HepG2 (cell line): ENCODE results near the gene VEGFA. TPM values are rescaled to one million over a fixed set of nuclear protein-coding genes. Genes with fewer than 3 reads are reported as not detected.

Source experiments
- ARID5B ChIP-seq: IDR thresholded peaks from 2 replicates; pipeline ENCODE4 v1.4.0; 2020; ENCODE audit warnings: mild to moderate bottlenecking, missing genetic modification reagents
- KDM6A ChIP-seq: IDR thresholded peaks from 2 replicates; pipeline ENCODE4 v1.6.1; 2016; ENCODE audit warnings: low read depth
- MBNL3 ChIP-seq: fragments of 250-450 bp; sonication (Bioruptor Pico); conservative IDR thresholded peaks from 2 replicates; pipeline ENCODE4 v1.8.0; 2022; ENCODE audit warnings: mild to moderate bottlenecking, inconsistent platforms
- PAXIP1 ChIP-seq: sonication (generic); formaldehyde crosslinking; conservative IDR thresholded peaks from 2 replicates; pipeline ENCODE4 v1.4.0; 2020; ENCODE audit warnings: mild to moderate bottlenecking, missing genetic modification reagents, moderate library complexity
- U2AF2 ChIP-seq: fragments of 200-400 bp; formaldehyde crosslinking; IDR thresholded peaks from 2 replicates; pipeline ENCODE4 v1.6.1; 2017; ENCODE audit warnings: low read depth, mild to moderate bottlenecking, low read length
- ZBTB49 ChIP-seq: sonication (generic); formaldehyde crosslinking; IDR thresholded peaks from 2 replicates; pipeline ENCODE4 v1.4.0; 2020; ENCODE audit warnings: missing genetic modification reagents, borderline replicate concordance
- ZNF318 ChIP-seq: sonication (generic); formaldehyde crosslinking; IDR thresholded peaks from 2 replicates; pipeline ENCODE4 v1.4.0; 2020; ENCODE audit warnings: mild to moderate bottlenecking, missing genetic modification reagents
- ZNF549 ChIP-seq: sonication (generic); formaldehyde crosslinking; IDR thresholded peaks from 2 replicates; pipeline ENCODE4 v1.5.0; 2020; ENCODE audit warnings: missing genetic modification reagents
- ZZZ3 ChIP-seq: sonication (generic); formaldehyde crosslinking; IDR thresholded peaks from 2 replicates; pipeline ENCODE4 v1.4.0; 2020; ENCODE audit warnings: missing genetic modification reagents, mild to moderate bottlenecking, borderline replicate concordance
- polyA plus RNA-seq, 8 experiments: library from polyadenylated mRNA; depleted of rRNA in 3 of 8; stranded (reverse) in 7 of 8; unstranded in 1 of 8; fragments of >200 nt; fragmentation: Illumina TruSeq in 4 of 8; extraction: Trizol in 4 of 8; gene quantifications; 2 replicates each; pipeline versions ENCODE4 v1.2.1 to v1.2.3, GENCODE V29; 2011 to 2016; ENCODE audit warnings: low read depth in 4 of 8, missing spikeins in 1 of 8, mixed read lengths in 1 of 8; ENCODE audit not compliant: insufficient read depth in 1 of 8
- total RNA-seq, 5 experiments: library from RNA; depleted of rRNA; stranded (reverse); fragments of >200 nt; fragmentation: Illumina TruSeq; extraction: Trizol; gene quantifications; 2 replicates each; pipeline ENCODE4 v1.2.3, GENCODE V29; 2016; ENCODE audit warnings: low read depth in 1 of 5

Gene VEGFA
- total and polyA plus RNA-seq, 2 of the 13 experiments (the other 11 are each of a cell fraction or from before 2014, with no cell fraction given): 68.1 to 629 TPM

DNA sequence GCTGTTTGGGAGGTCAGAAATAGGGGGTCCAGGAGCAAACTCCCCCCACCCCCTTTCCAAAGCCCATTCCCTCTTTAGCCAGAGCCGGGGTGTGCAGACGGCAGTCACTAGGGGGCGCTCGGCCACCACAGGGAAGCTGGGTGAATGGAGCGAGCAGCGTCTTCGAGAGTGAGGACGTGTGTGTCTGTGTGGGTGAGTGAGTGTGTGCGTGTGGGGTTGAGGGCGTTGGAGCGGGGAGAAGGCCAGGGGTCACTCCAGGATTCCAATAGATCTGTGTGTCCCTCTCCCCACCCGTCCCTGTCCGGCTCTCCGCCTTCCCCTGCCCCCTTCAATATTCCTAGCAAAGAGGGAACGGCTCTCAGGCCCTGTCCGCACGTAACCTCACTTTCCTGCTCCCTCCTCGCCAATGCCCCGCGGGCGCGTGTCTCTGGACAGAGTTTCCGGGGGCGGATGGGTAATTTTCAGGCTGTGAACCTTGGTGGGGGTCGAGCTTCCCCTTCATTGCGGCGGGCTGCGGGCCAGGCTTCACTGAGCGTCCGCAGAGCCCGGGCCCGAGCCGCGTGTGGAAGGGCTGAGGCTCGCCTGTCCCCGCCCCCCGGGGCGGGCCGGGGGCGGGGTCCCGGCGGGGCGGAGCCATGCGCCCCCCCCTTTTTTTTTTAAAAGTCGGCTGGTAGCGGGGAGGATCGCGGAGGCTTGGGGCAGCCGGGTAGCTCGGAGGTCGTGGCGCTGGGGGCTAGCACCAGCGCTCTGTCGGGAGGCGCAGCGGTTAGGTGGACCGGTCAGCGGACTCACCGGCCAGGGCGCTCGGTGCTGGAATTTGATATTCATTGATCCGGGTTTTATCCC, at the start of gene VEGFA (continued):
- TF ChIP-seq ZNF318 (no peak), U2AF2 (no peak), PAXIP1 (CRISPR knock-in tag) (peak; percentile 53; the same call in 1 of the 2 replicates), ZNF549 (no peak), MBNL3 (CRISPR knock-in tag) (no peak), ARID5B (peak; percentile 50), ZZZ3 (CRISPR knock-in tag) (0 out of 2 replicates have a peak, but pooled peaks have one; percentile 15), ZBTB49 (CRISPR knock-in tag) (no peak), KDM6A (CRISPR knock-in tag) (no peak)
